Astrocyte (in vitro differentiated cells and primary cell): ENCODE data around the gene VSX1. TPM values are rescaled to one million over a fixed set of nuclear protein-coding genes. Genes with fewer than 3 reads are reported as not detected.

Experiments used
- DNase-seq: peaks from one replicate; pipeline ENCODE4 v3.0.0-alpha.2; 2010; ENCODE audit warnings: low read depth
- FAIRE-seq: peaks from 2 replicates; lab custom pipeline; 2011; peaks lifted over from hg19 to GRCh38; lab: Jason Lieb, UNC
- H2AFZ ChIP-seq: 2 replicates; pipeline ENCODE4 v1.6.0; 2012; ENCODE audit warnings: low read depth, low read length, inconsistent platforms
- H3K27ac ChIP-seq: 2 replicates; pipeline ENCODE4 v1.5.1; 2011; ENCODE audit warnings: low read depth, low read length, inconsistent platforms
- H3K27me3 ChIP-seq: 2 replicates; pipeline ENCODE4 v1.6.0; 2011; ENCODE audit warnings: low read length, inconsistent platforms; ENCODE audit not compliant: insufficient read depth
- H3K36me3 ChIP-seq: 2 replicates; pipeline ENCODE4 v1.5.1; 2011; ENCODE audit warnings: low read length, inconsistent platforms; ENCODE audit not compliant: insufficient read depth
- H3K4me1 ChIP-seq: 2 replicates; pipeline ENCODE4 v1.5.1; 2011; ENCODE audit warnings: low read length, inconsistent platforms; ENCODE audit not compliant: insufficient read depth
- H3K4me2 ChIP-seq: 2 replicates; pipeline ENCODE4 v1.6.0; 2012; ENCODE audit warnings: low read length, inconsistent platforms
- H3K4me3 ChIP-seq: 2 replicates; pipeline ENCODE4 v1.5.1; 2011; ENCODE audit warnings: low read depth, mild to moderate bottlenecking, low read length, inconsistent platforms; ENCODE audit not compliant: insufficient read depth
- H3K79me2 ChIP-seq: 2 replicates; pipeline ENCODE4 v1.6.0; 2012; ENCODE audit warnings: mild to moderate bottlenecking, low read length, inconsistent platforms; ENCODE audit not compliant: insufficient read depth
- H3K9ac ChIP-seq: 2 replicates; pipeline ENCODE4 v1.6.0; 2012; ENCODE audit warnings: mild to moderate bottlenecking, low read length, inconsistent platforms
- H3K9me3 ChIP-seq: 2 replicates; pipeline ENCODE4 v1.5.1; 2012; ENCODE audit warnings: low read depth, mild to moderate bottlenecking, low read length, inconsistent platforms; ENCODE audit not compliant: insufficient read depth
- H4K20me1 ChIP-seq: 2 replicates; pipeline ENCODE4 v1.6.0; 2012; ENCODE audit warnings: low read length, inconsistent platforms; ENCODE audit not compliant: insufficient read depth
- H3K27ac Mint-ChIP-seq: one replicate; pipeline ENCODE4 v1.8.0; 2021; ENCODE audit warnings: mild to moderate bottlenecking, mixed read lengths; ENCODE audit not compliant: unreplicated experiment
- H3K27me3 Mint-ChIP-seq: one replicate; pipeline ENCODE4 v1.8.0; 2021; ENCODE audit warnings: low read depth, mixed read lengths; ENCODE audit not compliant: unreplicated experiment
- H3K36me3 Mint-ChIP-seq: one replicate; pipeline ENCODE4 v1.8.0; 2021; ENCODE audit warnings: low read depth, mixed read lengths; ENCODE audit not compliant: unreplicated experiment
- H3K4me1 Mint-ChIP-seq: one replicate; pipeline ENCODE4 v1.8.0; 2021; ENCODE audit warnings: low read depth, mixed read lengths; ENCODE audit not compliant: unreplicated experiment
- H3K4me3 Mint-ChIP-seq: one replicate; pipeline ENCODE4 v1.8.0; 2021; ENCODE audit warnings: mild to moderate bottlenecking, moderate library complexity, mixed read lengths; ENCODE audit not compliant: unreplicated experiment
- H3K9me3 Mint-ChIP-seq: one replicate; pipeline ENCODE4 v1.8.0; 2021; ENCODE audit warnings: mild to moderate bottlenecking, mixed read lengths; ENCODE audit not compliant: unreplicated experiment
- CTCF ChIP-seq: IDR thresholded peaks from 2 replicates; pipeline ENCODE4 v1.5.1; 2011; ENCODE audit warnings: low read depth, mild to moderate bottlenecking, inconsistent platforms, low read length, moderate library complexity; ENCODE audit not compliant: insufficient read depth
- EZH2 ChIP-seq: IDR thresholded peaks from 2 replicates; pipeline ENCODE4 v1.6.1; 2012; ENCODE audit warnings: mild to moderate bottlenecking, low read length, inconsistent platforms; ENCODE audit not compliant: insufficient read depth
- total RNA-seq: library from RNA; stranded (reverse); gene quantifications from 2 replicates; pipeline ENCODE4 v1.2.1, GENCODE V29; 2021

The VSX1 gene
- total RNA-seq, 1 donor from 2014 or later: not detected

GRCh38 chr20:25046736-25047666 lies 34.9 kb downstream of the VSX1 start:
- H3K79me2 ChIP-seq: no peaks in the 10 kb centered on the region
- H3K9ac ChIP-seq: no peak overlapping the region
- no peak overlapping the region for H3K4me3 ChIP-seq
- FAIRE-seq (no peak), DNase-seq (no peak)
- H3K9me3 Mint-ChIP-seq: no peaks in the 10 kb centered on the region
- H3K27me3 ChIP-seq: peaks cover 22% of the 10 kb centered on the region
- H3K27me3 Mint-ChIP-seq: peaks cover 82% of the 10 kb centered on the region
- H3K4me1 ChIP-seq: no peaks in the 10 kb centered on the region
- TF ChIP-seq CTCF (no peak), EZH2 (no peak)
- no peaks in the 10 kb centered on the region for H3K36me3 ChIP-seq
- no peaks in the 10 kb centered on the region for H4K20me1 ChIP-seq
- H3K27ac ChIP-seq: no peak overlapping the region
- H2AFZ ChIP-seq: no peak overlapping the region
- no peaks in the 10 kb centered on the region for H3K9me3 ChIP-seq
- no peaks in the 10 kb centered on the region for H3K4me1 Mint-ChIP-seq
- no peak overlapping the region for H3K4me2 ChIP-seq
- no peak overlapping the region for H3K4me3 Mint-ChIP-seq
- H3K36me3 Mint-ChIP-seq: peaks cover 2% of the 10 kb centered on the region
- no peak overlapping the region for H3K27ac Mint-ChIP-seq

GRCh38 chr20:25046181-25046641 lies 35.7 kb downstream of the VSX1 start:
- Mint-ChIP-seq H3K9me3 (no peaks in the 10 kb centered on the region), H3K36me3 (peaks cover 2% of the 10 kb centered on the region), H3K27me3 (peaks cover 79% of the 10 kb centered on the region), H3K27ac (no peak overlapping the region), H3K4me3 (no peak overlapping the region), H3K4me1 (no peaks in the 10 kb centered on the region)
- Histone ChIP-seq H3K36me3 (no peaks in the 10 kb centered on the region), H3K27me3 (peaks cover 18% of the 10 kb centered on the region), H3K9ac (no peak overlapping the region), H3K27ac (no peak overlapping the region), H2AFZ (no peak overlapping the region), H3K4me2 (no peak overlapping the region), H3K4me1 (no peaks in the 10 kb centered on the region), H3K79me2 (no peaks in the 10 kb centered on the region), H3K9me3 (no peaks in the 10 kb centered on the region), H4K20me1 (no peaks in the 10 kb centered on the region), H3K4me3 (no peak overlapping the region)
- FAIRE-seq (no peak), DNase-seq (no peak)
- TF ChIP-seq CTCF (no peak), EZH2 (no peak)

- DNase-seq: no peak
- Mint-ChIP-seq H3K4me3 (no peak overlapping the region), H3K27me3 (peaks cover 70% of the 10 kb centered on the region), H3K9me3 (no peaks in the 10 kb centered on the region), H3K27ac (no peak overlapping the region), H3K4me1 (no peaks in the 10 kb centered on the region), H3K36me3 (peaks cover 2% of the 10 kb centered on the region)
- Histone ChIP-seq H3K79me2 (no peaks in the 10 kb centered on the region), H3K36me3 (no peaks in the 10 kb centered on the region), H3K27ac (no peak overlapping the region), H3K9ac (no peak overlapping the region), H3K4me3 (no peak overlapping the region), H3K4me2 (no peak overlapping the region), H3K27me3 (peaks cover 18% of the 10 kb centered on the region), H4K20me1 (no peaks in the 10 kb centered on the region), H3K4me1 (no peaks in the 10 kb centered on the region), H2AFZ (no peak overlapping the region), H3K9me3 (no peaks in the 10 kb centered on the region)
- TF ChIP-seq EZH2: no peak
- no peak for TF ChIP-seq CTCF
- no peak for FAIRE-seq
These were observed 36.6 kb downstream of the VSX1 start for GRCh38 chr20:25045343-25045712.
